H1 (cell line): ENCODE results near the gene EPHA7. TPM values are rescaled to one million over a fixed set of nuclear protein-coding genes. Genes with fewer than 3 reads are reported as not detected.

Source experiments
- CTCF ChIA-PET: fragments of 300-600 bp; sonication (Branson Sonifier 250); formaldehyde crosslinking; loops from one replicate; lab custom pipeline; 2021; ENCODE audit not compliant: partially characterized antibody; lab: Charles Lee
- POLR2A ChIA-PET: fragments of 300-600 bp; sonication (Branson Sonifier 250); formaldehyde crosslinking; loops from one replicate; lab custom pipeline; 2021; ENCODE audit warnings: inconsistent platforms; ENCODE audit not compliant: partially characterized antibody; lab: Charles Lee
- DNase-seq, 2 experiments: peaks; one replicate each; pipeline versions ENCODE4 v3.0.0 to v3.0.0-alpha.2; 2010 to 2022; ENCODE audit warnings: low spot score in 2 of 2, low read depth in 1 of 2, mixed read lengths in 1 of 2
- FAIRE-seq: peaks from 2 replicates; lab custom pipeline; 2011; peaks lifted over from hg19 to GRCh38; lab: Jason Lieb, UNC
- H2AFZ ChIP-seq: 2 replicates; pipeline ENCODE4 v1.8.1; 2012; ENCODE audit warnings: low read length, inconsistent platforms
- H2AK5ac ChIP-seq: 2 replicates; pipeline ENCODE4 v1.6.1; 2013; ENCODE audit warnings: low read depth, low read length
- H2BK120ac ChIP-seq: replicated peaks from 2 replicates; pipeline ENCODE3; 2013; ENCODE audit warnings: low read depth, low read length, inconsistent platforms
- H2BK12ac ChIP-seq: 2 replicates; pipeline ENCODE4 v1.6.1; 2013; ENCODE audit warnings: low read depth, low read length
- H2BK15ac ChIP-seq: 2 replicates; pipeline ENCODE4 v1.6.1; 2013; ENCODE audit warnings: low read length
- H2BK20ac ChIP-seq: 2 replicates; pipeline ENCODE4 v1.6.1; 2013; ENCODE audit warnings: low read length
- H2BK5ac ChIP-seq: 2 replicates; pipeline ENCODE4 v1.6.1; 2013; ENCODE audit warnings: low read depth, low read length
- H3K14ac ChIP-seq: 2 replicates; pipeline ENCODE4 v1.6.1; 2013; ENCODE audit warnings: inconsistent platforms; ENCODE audit not compliant: insufficient read length
- H3K18ac ChIP-seq: 2 replicates; pipeline ENCODE4 v1.6.1; 2013; ENCODE audit warnings: low read length; ENCODE audit errors: extremely low read depth
- H3K23ac ChIP-seq: 2 replicates; pipeline ENCODE4 v1.6.1; 2013; ENCODE audit warnings: inconsistent platforms; ENCODE audit not compliant: insufficient read length
- H3K23me2 ChIP-seq: 2 replicates; pipeline ENCODE4 v1.6.1; 2013; ENCODE audit warnings: low read depth, low read length
- H3K27ac ChIP-seq: 2 replicates; pipeline ENCODE4 v1.6.1; 2011; ENCODE audit warnings: low read depth, low read length, inconsistent platforms
- H3K27me3 ChIP-seq, 4 experiments: replicated peaks in 1 of 4; 1 replicate in 1 of 4; 2 replicates in 3 of 4; pipeline versions ENCODE4 v1.6.1 to v1.8.1; 2011 to 2013; ENCODE audit warnings: low read length in 3 of 4, mild to moderate bottlenecking in 3 of 4, inconsistent platforms in 2 of 4, mixed read lengths in 2 of 4, moderate library complexity in 1 of 4; ENCODE audit not compliant: control insufficient read depth in 3 of 4, insufficient read depth in 3 of 4; ENCODE audit errors: extremely low read depth in 1 of 4
- H3K36me3 ChIP-seq, 4 experiments: 2 replicates each; pipeline versions ENCODE4 v1.6.1 to v1.8.1; 2011 to 2013; ENCODE audit warnings: mild to moderate bottlenecking in 4 of 4, low read length in 3 of 4, moderate library complexity in 2 of 4, control low read depth in 1 of 4, inconsistent platforms in 1 of 4; ENCODE audit not compliant: insufficient read depth in 4 of 4, control insufficient read depth in 2 of 4
- H3K4ac ChIP-seq: replicated peaks from 2 replicates; pipeline ENCODE3; 2013; ENCODE audit warnings: low read length, low read depth, mixed read lengths, inconsistent platforms; ENCODE audit not compliant: insufficient read length
- H3K4me1 ChIP-seq, 4 experiments: replicated peaks in 1 of 4; 1 replicate in 1 of 4; 2 replicates in 3 of 4; pipeline versions ENCODE4 v1.6.1 to v1.8.1; 2011 to 2013; ENCODE audit warnings: low read length in 3 of 4, inconsistent platforms in 2 of 4, mixed read lengths in 1 of 4; ENCODE audit not compliant: insufficient read depth in 4 of 4, control insufficient read depth in 3 of 4
- H3K4me2 ChIP-seq, 2 experiments: 2 replicates each; pipeline versions ENCODE4 v1.6.1 to v1.8.1; 2011 to 2013; ENCODE audit warnings: low read depth in 2 of 2, low read length in 2 of 2, control low read depth in 1 of 2, inconsistent platforms in 1 of 2, mild to moderate bottlenecking in 1 of 2; ENCODE audit not compliant: insufficient read depth in 1 of 2
- H3K4me3 ChIP-seq, 4 experiments: fragments of 200-600, 300-600 bp in 1 of 4; sonication (generic), shearing (Covaris generic), sonication (Bioruptor Twin) in 1 of 4; 2 replicates each; pipeline versions ENCODE4 v1.5.1 to v1.8.1; 2011 to 2016; ENCODE audit warnings: low read length in 4 of 4, low read depth in 3 of 4, control low read depth in 2 of 4, inconsistent platforms in 2 of 4, mild to moderate bottlenecking in 2 of 4, mixed read lengths in 1 of 4, moderate library complexity in 1 of 4; ENCODE audit not compliant: insufficient read depth in 2 of 4; ENCODE audit errors: extremely low read depth in 1 of 4
- H3K56ac ChIP-seq: replicated peaks from 2 replicates; pipeline ENCODE3; 2013; ENCODE audit warnings: low read depth, mild to moderate bottlenecking, mixed read lengths, low read length, inconsistent platforms; ENCODE audit not compliant: insufficient read length
- H3K79me1 ChIP-seq: 2 replicates; pipeline ENCODE4 v1.6.1; 2013; ENCODE audit warnings: low read depth, low read length, control low read depth
- H3K79me2 ChIP-seq, 2 experiments: 2 replicates each; pipeline versions ENCODE4 v1.6.1 to v1.8.1; 2012 to 2013; ENCODE audit warnings: low read length in 2 of 2, mild to moderate bottlenecking in 2 of 2, inconsistent platforms in 1 of 2; ENCODE audit not compliant: insufficient read depth in 2 of 2, control insufficient read depth in 1 of 2
- H3K9ac ChIP-seq, 4 experiments: replicated peaks in 1 of 4; 1 replicate in 1 of 4; 2 replicates in 3 of 4; pipeline versions ENCODE4 v1.6.1 to v1.8.1; 2011 to 2013; ENCODE audit warnings: low read depth in 3 of 4, low read length in 3 of 4, control low read depth in 2 of 4, mild to moderate bottlenecking in 2 of 4, moderate library complexity in 2 of 4, inconsistent platforms in 1 of 4; ENCODE audit errors: extremely low read depth in 1 of 4
- H3K9me3 ChIP-seq, 2 experiments: 2 replicates each; pipeline versions ENCODE4 v1.6.1 to v1.8.1; 2012 to 2013; ENCODE audit warnings: mild to moderate bottlenecking in 2 of 2, moderate library complexity in 2 of 2, control low read depth in 1 of 2, inconsistent platforms in 1 of 2, low read depth in 1 of 2, low read length in 1 of 2, mixed read lengths in 1 of 2; ENCODE audit not compliant: insufficient read depth in 2 of 2
- H4K20me1 ChIP-seq, 2 experiments: replicated peaks in 1 of 2; 2 replicates each; pipeline versions ENCODE3 to v1.8.1; 2011 to 2013; ENCODE audit warnings: inconsistent platforms in 2 of 2, low read length in 2 of 2, mild to moderate bottlenecking in 1 of 2; ENCODE audit not compliant: insufficient read depth in 2 of 2, control insufficient read depth in 1 of 2
- H4K5ac ChIP-seq: 2 replicates; pipeline ENCODE4 v1.6.1; 2013; ENCODE audit warnings: low read length, low read depth, mixed read lengths, inconsistent platforms; ENCODE audit not compliant: insufficient read length
- H4K8ac ChIP-seq: 2 replicates; pipeline ENCODE4 v1.8.0; 2013; ENCODE audit warnings: mild to moderate bottlenecking, moderate library complexity, low read length, inconsistent platforms; ENCODE audit not compliant: insufficient read depth; ENCODE audit errors: extremely low read depth
- H4K91ac ChIP-seq: replicated peaks from 2 replicates; pipeline ENCODE3; 2013; ENCODE audit warnings: low read length, mixed read lengths, inconsistent platforms; ENCODE audit not compliant: insufficient read length
- CHD2 ChIP-seq: IDR thresholded peaks from 2 replicates; pipeline ENCODE4 v1.6.1; 2012; ENCODE audit warnings: low read length, improper control_type of control experiment
- CTBP2 ChIP-seq: IDR thresholded peaks from 2 replicates; pipeline ENCODE4 v1.7.0; 2011; ENCODE audit warnings: borderline replicate concordance, mild to moderate bottlenecking, moderate library complexity, mixed read lengths, low read length; ENCODE audit not compliant: insufficient read depth, insufficient read length
- GTF2F1 ChIP-seq: IDR thresholded peaks from 2 replicates; pipeline ENCODE4 v1.6.1; 2012; ENCODE audit warnings: low read depth, low read length, improper control_type of control experiment, borderline replicate concordance
- HDAC2 ChIP-seq, 2 experiments: fragments of 300-600 bp in 1 of 2; sonication (generic) in 1 of 2; IDR thresholded peaks; 2 replicates each; pipeline ENCODE4 v1.6.1; 2011 to 2012; ENCODE audit warnings: low read depth in 2 of 2, low read length in 2 of 2, mild to moderate bottlenecking in 2 of 2, moderate library complexity in 2 of 2, borderline replicate concordance in 1 of 2, inconsistent platforms in 1 of 2
- KDM4A ChIP-seq: IDR thresholded peaks from one replicate; pipeline ENCODE4 v1.7.1; 2012; ENCODE audit warnings: low read depth, mild to moderate bottlenecking, moderate library complexity, low read length, inconsistent platforms; ENCODE audit not compliant: severe bottlenecking
- KDM5A ChIP-seq: fragments of 200-600 bp; IDR thresholded peaks from 2 replicates; pipeline ENCODE4 v1.7.1; 2012; ENCODE audit warnings: mild to moderate bottlenecking, low read length, inconsistent platforms, mixed read lengths
- POLR2A ChIP-seq, 2 experiments: IDR thresholded peaks; 1 replicate in 1 of 2; 2 replicates in 1 of 2; pipeline ENCODE4 v1.6.1; 2011; ENCODE audit warnings: low read depth in 2 of 2, low read length in 2 of 2, mild to moderate bottlenecking in 2 of 2; ENCODE audit errors: control extremely low read depth in 1 of 2
- POLR2AphosphoS5 ChIP-seq: IDR thresholded peaks from 2 replicates; pipeline ENCODE4 v1.6.1; 2011; ENCODE audit warnings: low read depth, low read length
- SAP30 ChIP-seq: fragments of 300-600 bp; sonication (generic); IDR thresholded peaks from 2 replicates; pipeline ENCODE4 v1.7.1; 2012; ENCODE audit warnings: low read length, moderate library complexity, mild to moderate bottlenecking, inconsistent platforms; ENCODE audit not compliant: insufficient read depth, insufficient replicate concordance
- SIRT6 ChIP-seq: IDR thresholded peaks from one replicate; pipeline ENCODE4 v1.7.1; 2012; ENCODE audit warnings: low read length, inconsistent platforms
- SP1 ChIP-seq: IDR thresholded peaks from 2 replicates; pipeline ENCODE4 v1.6.1; 2011; ENCODE audit warnings: low read depth, low read length
- SRF ChIP-seq: IDR thresholded peaks from 2 replicates; pipeline ENCODE4 v1.6.1; 2011; ENCODE audit warnings: mild to moderate bottlenecking, low read depth, low read length, moderate library complexity
- SUZ12 ChIP-seq: fragments of 200-600 bp; sonication (generic); IDR thresholded peaks from 2 replicates; pipeline ENCODE4 v1.6.1; 2012; ENCODE audit warnings: mild to moderate bottlenecking, inconsistent platforms, low read length, moderate library complexity, mixed read lengths
- WGBS, 2 experiments: shearing (Covaris generic) in 1 of 2; methylation state at CpG; one replicate each; pipeline versions ENCODE4 v1.1.6 to v1.1.7; 2013 to 2015; ENCODE audit warnings: low lambda C conversion rate in 2 of 2, mixed read lengths in 2 of 2, inconsistent platforms in 1 of 2, low coverage in 1 of 2, missing lambda C conversion rate in 1 of 2; ENCODE audit not compliant: insufficient replicate concordance in 2 of 2, insufficient coverage in 1 of 2, insufficient read length in 1 of 2; ENCODE audit errors: extremely low coverage in 1 of 2, missing lambda C conversion rate in 1 of 2; 5-methylcytosine and 5-hydroxymethylcytosine counted together
- polyA plus RNA-seq, 7 experiments: library from polyadenylated mRNA; depleted of rRNA in 3 of 7; stranded (reverse) in 5 of 7; unstranded in 2 of 7; fragments of >200 nt in 5 of 7; fragments of 200-250 nt in 2 of 7; gene quantifications; 1 replicate in 5 of 7; 2 replicates in 1 of 7; 4 replicates in 1 of 7; pipeline versions ENCODE4 v1.2.1 to v1.2.3, GENCODE V29; 2011 to 2013; ENCODE audit warnings: missing spikeins in 2 of 7, mixed read lengths in 2 of 7
- total RNA-seq: library from RNA; stranded (reverse); fragmentation: NEBNext Ultra II Directional; extraction: Animal tissue kit (Norgen Biotek cat#: 25700); gene quantifications from 2 replicates; pipeline ENCODE4 v1.2.1, GENCODE V29; 2021

EPHA7 gene
- total and polyA plus RNA-seq, 2 of the 8 experiments (the other 6 are each of a cell fraction or from before 2014, with no cell fraction given), result 1.3 to 6.8 TPM

DNA sequence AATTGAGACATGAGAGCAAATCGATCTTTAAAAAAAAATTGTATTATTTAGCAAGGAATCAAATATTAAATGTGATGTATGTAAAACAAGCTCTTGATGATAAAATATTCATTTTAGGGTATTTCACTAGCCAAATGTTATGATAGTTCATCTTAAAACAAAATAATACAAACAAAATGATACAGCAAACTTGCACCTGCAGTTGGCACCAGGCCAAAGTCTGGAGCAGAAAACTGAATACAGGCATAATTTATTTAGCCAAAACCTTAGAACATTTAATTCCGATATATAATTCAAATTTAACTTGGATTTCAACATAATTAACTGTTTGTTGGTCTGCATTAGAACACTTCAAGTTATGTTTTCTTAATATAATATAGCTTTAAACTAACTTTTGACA, 60.9 kb downstream of the EPHA7 start:
- Histone ChIP-seq H2BK15ac (no peak overlapping the region), H3K4me1 (peaks cover 0 to 4% (median 0%) of the 10 kb centered on the region in 4 experiments; a peak in 2 of 7 replicates), H3K18ac (no peak overlapping the region), H3K79me1 (no peaks in the 10 kb centered on the region), H3K27ac (no peak overlapping the region), H3K79me2 (no peaks in the 10 kb centered on the region), H3K23ac (no peak overlapping the region), H3K56ac (no peak overlapping the region), H3K27me3 (no peaks in the 10 kb centered on the region), H3K9ac (no peak overlapping the region), H3K4me3 (no peak overlapping the region), H2AFZ (no peak overlapping the region), H2BK120ac (no peak overlapping the region), H2BK12ac (no peak overlapping the region), H4K91ac (no peak overlapping the region), H4K5ac (no peak overlapping the region), H3K23me2 (no peaks in the 10 kb centered on the region), H3K9me3 (no peaks in the 10 kb centered on the region), H3K14ac (no peak overlapping the region), H2BK5ac (no peak overlapping the region), H3K36me3 (no peaks in the 10 kb centered on the region; a peak in 2 of 8 replicates), H3K4me2 (no peak overlapping the region)
- no peak for FAIRE-seq
- WGBS, 2 experiments, result 93% methylated on average over 2 of the region's 2 CpGs; no CpG with 5 or more reads in 1 of the 2 experiments
- DNase-seq, result no peak
- ChIA-PET CTCF (no interaction called here), POLR2A (no interaction called here)
- no peak for TF ChIP-seq HDAC2 (IDR thresholded peaks at IDR 0.05; ENCODE audit: borderline replicate concordance in 1 of 2, low read depth in 2 of 2, low read length in 2 of 2)
- TF ChIP-seq SP1, result no peak
- no peak for TF ChIP-seq POLR2A (IDR thresholded peaks at IDR 0.05; ENCODE audit: control extremely low read depth in 1 of 2, low read depth in 2 of 2, low read length in 2 of 2)
- no peak for TF ChIP-seq SUZ12
- no peak for TF ChIP-seq SAP30
- no peak for TF ChIP-seq POLR2AphosphoS5
- no peak for TF ChIP-seq CTBP2
- no peak for TF ChIP-seq SRF
- TF ChIP-seq SIRT6, result no peak
- TF ChIP-seq KDM5A, result no peak
- no peak for TF ChIP-seq GTF2F1
- no peak for TF ChIP-seq CHD2
- TF ChIP-seq KDM4A, result no peak
- TF ChIP-seq, all 59 proteins: peak for 0
- Histone ChIP-seq H4K8ac (no peak overlapping the region), H3K4ac (no peak overlapping the region), H4K20me1 (no peaks in the 10 kb centered on the region), H2BK20ac (no peak overlapping the region), H2AK5ac (no peak overlapping the region)
